HL-60 (cell line): Measurements from ENCODE around the gene REXO1.

Experiments used
- DNase-seq, 2 experiments: peaks; one replicate each; pipeline ENCODE4 v3.0.0-alpha.2; 2010 to 2020; ENCODE audit warnings: low read depth in 1 of 2, low spot score in 1 of 2
- H3K27ac ChIP-seq: fragments of 250-450 bp; sonication (Bioruptor Pico); replicated peaks from 2 replicates; pipeline ENCODE4 v1.5.1; 2020; ENCODE audit warnings: mild to moderate bottlenecking, moderate library complexity
- H3K27me3 ChIP-seq: fragments of 250-450 bp; sonication (Bioruptor Pico); 2 replicates; pipeline ENCODE4 v1.5.1; 2021; ENCODE audit warnings: mild to moderate bottlenecking, moderate library complexity; ENCODE audit not compliant: insufficient read depth, poor library complexity, severe bottlenecking
- H3K4me3 ChIP-seq: replicated peaks from 2 replicates; pipeline ENCODE4 v1.5.1; 2011; ENCODE audit warnings: mild to moderate bottlenecking, control low read depth, low read length; ENCODE audit not compliant: insufficient read depth
- CTCF ChIP-seq: IDR thresholded peaks from one replicate; pipeline ENCODE4 v1.5.1; 2011; ENCODE audit warnings: low read length, control low read depth, inconsistent platforms; ENCODE audit not compliant: insufficient read depth
- GABPA ChIP-seq: IDR thresholded peaks from 2 replicates; pipeline ENCODE4 v1.6.1; 2012; ENCODE audit warnings: low read depth
- POLR2AphosphoS5 ChIP-seq: IDR thresholded peaks from 2 replicates; pipeline ENCODE4 v1.6.1; 2012; ENCODE audit warnings: low read depth
- REST ChIP-seq: IDR thresholded peaks from 2 replicates; pipeline ENCODE4 v1.6.1; 2012; ENCODE audit warnings: low read depth; ENCODE audit not compliant: insufficient replicate concordance
- SPI1 ChIP-seq: IDR thresholded peaks from 2 replicates; pipeline ENCODE4 v1.6.1; 2012; ENCODE audit warnings: low read depth, mild to moderate bottlenecking, borderline replicate concordance

The REXO1 gene

GRCh38 chr19:1847684-1848398 is 442 bp downstream of the REXO1 start:
- Histone ChIP-seq H3K27ac (peak overlapping the region; percentile 99), H3K4me3 (peak overlapping the region; percentile 99), H3K27me3 (no peaks in the 10 kb centered on the region)
- TF ChIP-seq SPI1 (no peak), POLR2AphosphoS5 (0 out of 2 replicates have a peak, but pooled peaks have one; percentile 33)
- peak in 1 of 2 experiments; percentile 46 for DNase-seq

GRCh38 chr19:1847348-1847683 is 967 bp downstream of the REXO1 start:
- Histone ChIP-seq H3K27me3 (no peaks in the 10 kb centered on the region), H3K27ac (peak overlapping the region; percentile 99), H3K4me3 (peak overlapping the region; percentile 99)
- TF ChIP-seq POLR2AphosphoS5 (no peak), GABPA (no peak), CTCF (no peak), REST (no peak), SPI1 (no peak)
- DNase-seq: no peak

GRCh38 chr19:1846517-1847204 is 1.6 kb downstream of the REXO1 start:
- TF ChIP-seq CTCF (no peak), SPI1 (no peak), GABPA (no peak), POLR2AphosphoS5 (no peak), REST (no peak)
- no peak for DNase-seq
- Histone ChIP-seq H3K27ac (peak overlapping the region; percentile 99), H3K4me3 (peak overlapping the region; percentile 99), H3K27me3 (no peaks in the 10 kb centered on the region)

GRCh38 chr19:1845642-1846041 is 2.6 kb downstream of the REXO1 start:
- H3K27ac ChIP-seq: no peak overlapping the region
- TF ChIP-seq POLR2AphosphoS5 (0 out of 2 replicates have a peak, but pooled peaks have one; percentile 17), SPI1 (no peak)
- H3K27me3 ChIP-seq: no peaks in the 10 kb centered on the region
- no peak overlapping the region for H3K4me3 ChIP-seq
- no peak for DNase-seq
